ENCODE data around the gene FAM222B. TPM values are rescaled to one million over a fixed set of nuclear protein-coding genes. Genes with fewer than 3 reads are reported as not detected.

Gene FAM222B
- total and polyA plus RNA-seq, 9 of the 15 experiments (the other 6 are each of a cell fraction or from before 2014, with no cell fraction given): 4.0 to 34.6 (median 7.5) TPM

DNA sequence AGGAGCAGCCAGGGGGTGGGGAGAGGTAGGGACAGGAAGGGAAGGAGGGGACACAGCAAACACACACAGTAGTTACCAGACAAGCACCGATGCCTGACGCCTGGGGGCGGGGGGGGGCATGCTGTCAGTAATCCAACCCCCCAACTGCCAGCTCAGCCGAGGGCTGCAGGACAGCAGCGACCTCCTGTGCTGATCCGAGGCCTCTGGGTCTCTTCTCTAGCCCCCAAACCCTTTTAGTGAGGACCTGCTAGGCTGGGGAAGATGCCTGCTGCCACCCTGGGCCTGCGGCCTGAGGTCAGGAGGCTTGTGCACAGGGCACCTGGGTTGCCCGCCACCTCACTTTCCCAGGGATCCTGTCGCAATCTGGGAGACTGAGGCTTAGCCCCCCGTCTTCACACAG is 43.4 kb upstream of the FAM222B start:
- 88% methylated on average over 8 of the region's 10 CpGs for WGBS (ENCODE audit: insufficient coverage, low coverage, missing lambda C conversion rate)

DNA sequence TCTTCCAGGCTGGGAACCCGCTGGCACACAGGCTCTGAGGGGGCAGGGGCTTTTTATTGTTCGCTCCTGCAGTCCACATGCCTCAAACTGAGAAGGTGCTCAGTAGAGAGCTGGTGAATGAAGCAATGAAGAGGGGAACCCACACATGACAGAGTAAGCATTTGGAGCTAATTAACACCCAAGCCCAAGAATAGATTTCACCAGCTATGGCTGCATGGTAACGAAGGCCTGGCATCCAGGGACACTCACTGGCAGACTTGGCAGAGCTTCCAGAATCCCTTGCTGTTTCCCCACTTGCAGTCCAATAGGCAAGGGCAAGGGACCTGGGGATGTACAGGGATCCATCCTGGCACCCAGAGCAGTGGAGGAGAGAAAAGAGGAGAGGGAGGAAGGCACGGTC is 42.8 kb upstream of the FAM222B start:
- peaks cover 4 to 42% of the 10 kb centered on the region in 2 experiments; a peak in 4 of 5 replicates for H3K4me1 ChIP-seq (replicated peaks in 1 of 2; ENCODE audit: control insufficient read depth in 2 of 2, insufficient read depth in 2 of 2, low read length in 2 of 2)
- H3K9me1 ChIP-seq (ENCODE audit: control insufficient read depth, insufficient read depth, low read length): no peaks in the 10 kb centered on the region
- H3K9ac ChIP-seq (ENCODE audit: insufficient read depth in 1 of 2, low read depth in 2 of 2, low read length in 2 of 2): peak overlapping the region in 1 of 2 experiments; percentile 57; a peak in 1 of 4 replicates
- no peaks in the 10 kb centered on the region for H3K27me3 ChIP-seq (ENCODE audit: control insufficient read depth in 2 of 2, insufficient read depth in 2 of 2, low read length in 2 of 2)
- in situ Hi-C loops (cut with MboI) (no loop called here), intact Hi-C loops (cut with micrococcal nuclease) (no loop called here)
- no peaks in the 10 kb centered on the region; the same call in 1 of the 2 replicates for H4K20me1 ChIP-seq (replicated peaks; ENCODE audit: control insufficient read depth, insufficient read depth, low read length)
- H3K4me3 ChIP-seq: no peak overlapping the region
- BruUV-seq (replicated peaks): no TSS peak
- H3K9me3 ChIP-seq (replicated peaks; ENCODE audit: control insufficient read depth, insufficient read depth, low read depth, low read length): no peaks in the 10 kb centered on the region
- ATAC-seq (no peak), DNase-seq (ENCODE audit: extremely low read depth in 1 of 4, low spot score in 3 of 4) (no peak), FAIRE-seq (no peak)
- peaks cover 59% of the 10 kb centered on the region for H3K36me3 ChIP-seq (ENCODE audit: control insufficient read depth, insufficient read depth, low read length)
- CTCF ChIA-PET (ENCODE audit: low intra/inter-chr PET ratio): no interaction called here
- H2AFZ ChIP-seq (ENCODE audit: low read depth, low read length): no peak overlapping the region
- no peak for TF ChIP-seq POLR2AphosphoS5 (IDR thresholded peaks at IDR 0.05; ENCODE audit: control insufficient read depth, insufficient read depth, low read depth, low read length)
- 0 out of 2 replicates have a peak, but pooled peaks have one; percentile 2 for TF ChIP-seq RBFOX2 (IDR thresholded peaks at IDR 0.05; ENCODE audit: low read depth, low read length)
- H3K4me2 ChIP-seq (ENCODE audit: insufficient read depth, low read length): no peak overlapping the region
- no peak overlapping the region for H3K27ac ChIP-seq (ENCODE audit: extremely low read depth, low read depth, low read length)
- POLR2A ChIA-PET: interaction anchor here (0.6 to 1.7 kb wide), 6 partner anchors 12 to 471 kb away, joined by 3 to 6 read pairs (median 4); partner anchors contain the start of gene FLOT2
- WGBS (ENCODE audit: insufficient coverage, low coverage, missing lambda C conversion rate): 94% methylated on average over 4 of the region's 4 CpGs
- 0 out of 3 replicates have a peak, but pooled peaks cover 3% of the 10 kb centered on the region for H3K79me2 ChIP-seq (ENCODE audit: control insufficient read depth, insufficient read depth, low read length)

More for the DNA sequence above, 43.4 kb upstream of the FAM222B start:
- Histone ChIP-seq H3K27me3 (ENCODE audit: control insufficient read depth in 2 of 2, insufficient read depth in 2 of 2, low read length in 2 of 2) (no peaks in the 10 kb centered on the region), H3K9me1 (ENCODE audit: control insufficient read depth, insufficient read depth, low read length) (no peaks in the 10 kb centered on the region), H3K9ac (ENCODE audit: insufficient read depth in 1 of 2, low read depth in 2 of 2, low read length in 2 of 2) (peak overlapping the region in 1 of 2 experiments; percentile 63; a peak in 2 of 4 replicates), H3K4me3 (no peak overlapping the region), H4K20me1 (replicated peaks; ENCODE audit: control insufficient read depth, insufficient read depth, low read length) (no peaks in the 10 kb centered on the region; the same call in 1 of the 2 replicates), H3K27ac (ENCODE audit: extremely low read depth, low read depth, low read length) (no peak overlapping the region), H3K79me2 (ENCODE audit: control insufficient read depth, insufficient read depth, low read length) (0 out of 3 replicates have a peak, but pooled peaks cover 3% of the 10 kb centered on the region), H2AFZ (ENCODE audit: low read depth, low read length) (no peak overlapping the region), H3K9me3 (replicated peaks; ENCODE audit: control insufficient read depth, insufficient read depth, low read depth, low read length) (no peaks in the 10 kb centered on the region), H3K4me1 (replicated peaks in 1 of 2; ENCODE audit: control insufficient read depth in 2 of 2, insufficient read depth in 2 of 2, low read length in 2 of 2) (peaks cover 0 to 36% of the 10 kb centered on the region in 2 experiments; a peak in 4 of 5 replicates), H3K36me3 (ENCODE audit: control insufficient read depth, insufficient read depth, low read length) (peaks cover 53% of the 10 kb centered on the region; the same call in 2 of the 3 replicates), H3K4me2 (ENCODE audit: insufficient read depth, low read length) (no peak overlapping the region)
- BruUV-seq (replicated peaks): no TSS peak
- DNase-seq (ENCODE audit: extremely low read depth in 1 of 4, low spot score in 3 of 4) (no peak), ATAC-seq (no peak), FAIRE-seq (no peak)
- CTCF ChIA-PET (ENCODE audit: low intra/inter-chr PET ratio): no interaction called here
- no peak for TF ChIP-seq PTBP1 (IDR thresholded peaks at IDR 0.05; ENCODE audit: low read depth, low read length)
- peak; percentile 32; the same call in 1 of the 2 replicates for TF ChIP-seq POLR2G (IDR thresholded peaks at IDR 0.05; ENCODE audit: low read depth, low read length)
- TF ChIP-seq RBFOX2 (IDR thresholded peaks at IDR 0.05; ENCODE audit: low read depth, low read length): 0 out of 2 replicates have a peak, but pooled peaks have one; percentile 24
- TF ChIP-seq, protein P1, sequence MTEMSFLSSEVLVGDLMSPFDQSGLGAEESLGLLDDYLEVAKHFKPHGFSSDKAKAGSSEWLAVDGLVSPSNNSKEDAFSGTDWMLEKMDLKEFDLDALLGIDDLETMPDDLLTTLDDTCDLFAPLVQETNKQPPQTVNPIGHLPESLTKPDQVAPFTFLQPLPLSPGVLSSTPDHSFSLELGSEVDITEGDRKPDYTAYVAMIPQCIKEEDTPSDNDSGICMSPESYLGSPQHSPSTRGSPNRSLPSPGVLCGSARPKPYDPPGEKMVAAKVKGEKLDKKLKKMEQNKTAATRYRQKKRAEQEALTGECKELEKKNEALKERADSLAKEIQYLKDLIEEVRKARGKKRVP (CRISPR knock-in tag; IDR thresholded peaks at IDR 0.05): no peak
- in situ Hi-C loops (cut with MboI) (no loop called here), intact Hi-C loops (cut with micrococcal nuclease) (no loop called here)
- POLR2A ChIA-PET: interaction anchor here (0.8 to 1.7 kb wide), 4 partner anchors 11 to 20 kb away, joined by 3 to 6 read pairs (median 4); partner anchors contain the start of gene FLOT2

Measured in K562 (cell line).